Muscle layer of colon (tissue), 2 donors: ENCODE data around the gene SLC26A5.
"Not testable (repeated sequence)": the region's sequence is repeated elsewhere in the genome, so short reads cannot be mapped to it uniquely, and the experiment has no call there.

Source experiments
- H3K27ac ChIP-seq: one replicate; pipeline ENCODE4 v1.7.0; 2013; ENCODE audit warnings: low read depth, mild to moderate bottlenecking, low read length, moderate library complexity
- H3K27me3 ChIP-seq, 2 donors: one replicate each; pipeline ENCODE4 v1.7.0; 2013; ENCODE audit warnings: low read length in 2 of 2, mild to moderate bottlenecking in 2 of 2; ENCODE audit not compliant: insufficient read depth in 2 of 2, control insufficient read depth in 1 of 2
- H3K36me3 ChIP-seq: one replicate; pipeline ENCODE4 v1.7.0; 2013; ENCODE audit warnings: mild to moderate bottlenecking, low read length; ENCODE audit not compliant: insufficient read depth
- H3K4me1 ChIP-seq: one replicate; pipeline ENCODE4 v1.7.0; 2013; ENCODE audit warnings: mild to moderate bottlenecking, low read length; ENCODE audit not compliant: insufficient read depth
- H3K4me3 ChIP-seq, 2 donors: one replicate each; pipeline ENCODE4 v1.7.0; 2013; ENCODE audit warnings: low read length in 2 of 2, low read depth in 1 of 2, mild to moderate bottlenecking in 1 of 2, moderate library complexity in 1 of 2
- H3K9ac ChIP-seq: one replicate; pipeline ENCODE4 v1.7.0; 2013; ENCODE audit warnings: low read length
- H3K9me3 ChIP-seq: one replicate; pipeline ENCODE4 v1.7.0; 2013; ENCODE audit warnings: mild to moderate bottlenecking, low read length
- donor health status: abdominal sarcoma.
- donor health status: Adenocarcinoma of cecum.

Gene SLC26A5

DNA sequence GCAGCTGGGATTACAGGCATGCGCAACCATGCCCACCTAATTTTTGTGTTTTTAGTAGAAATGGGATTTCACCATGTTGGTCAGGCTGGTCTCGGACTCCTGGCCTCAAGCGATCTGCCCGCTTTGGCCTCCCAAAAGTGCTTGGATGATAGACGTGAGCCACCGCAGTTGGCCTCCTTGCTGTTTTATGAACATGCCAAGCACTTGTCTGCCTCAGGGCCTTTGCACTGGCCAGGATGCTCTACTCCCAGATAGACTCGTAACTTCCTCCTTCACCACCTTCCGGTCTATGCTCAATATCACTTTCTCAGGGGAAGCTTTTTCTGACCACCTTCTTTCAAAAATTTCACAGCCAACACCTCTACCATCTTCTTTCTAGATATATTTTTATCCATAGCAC lies 6.3 kb downstream of the SLC26A5 start:
- no peak overlapping the region for H3K4me3 ChIP-seq
- no peaks in the 10 kb centered on the region for H3K9me3 ChIP-seq
- H3K27me3 ChIP-seq, result peaks cover 0 to under 1% of the 10 kb centered on the region in 2 donors
- no peaks in the 10 kb centered on the region for H3K36me3 ChIP-seq
- no peak overlapping the region for H3K9ac ChIP-seq
- no peak overlapping the region for H3K27ac ChIP-seq
- H3K4me1 ChIP-seq, result no peaks in the 10 kb centered on the region

DNA sequence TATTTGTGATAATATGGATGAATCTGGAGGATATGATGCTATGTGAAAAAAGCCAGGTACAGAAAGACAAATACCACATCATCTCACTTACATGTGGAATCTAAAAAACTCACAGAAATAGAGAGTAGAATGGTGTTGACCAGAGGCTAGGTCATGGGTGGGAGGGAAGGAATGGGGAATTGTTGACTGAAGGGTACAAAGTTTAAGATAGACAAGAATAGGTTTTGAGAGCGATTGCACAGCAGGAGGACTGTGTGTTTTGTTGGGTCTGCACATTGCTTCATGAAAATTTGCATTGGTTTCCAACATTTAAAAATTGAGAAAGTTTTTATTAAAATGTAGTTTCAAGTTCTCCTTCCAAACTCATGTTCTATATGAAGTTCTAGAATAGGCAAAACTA lies 8.4 kb downstream of the SLC26A5 start:
- no peaks in the 10 kb centered on the region for H3K27me3 ChIP-seq
- H3K9me3 ChIP-seq, result no peaks in the 10 kb centered on the region
- H3K4me1 ChIP-seq, result no peaks in the 10 kb centered on the region
- no peak overlapping the region for H3K27ac ChIP-seq
- no peaks in the 10 kb centered on the region for H3K36me3 ChIP-seq
- H3K4me3 ChIP-seq, result no peak overlapping the region
- no peak overlapping the region for H3K9ac ChIP-seq

DNA sequence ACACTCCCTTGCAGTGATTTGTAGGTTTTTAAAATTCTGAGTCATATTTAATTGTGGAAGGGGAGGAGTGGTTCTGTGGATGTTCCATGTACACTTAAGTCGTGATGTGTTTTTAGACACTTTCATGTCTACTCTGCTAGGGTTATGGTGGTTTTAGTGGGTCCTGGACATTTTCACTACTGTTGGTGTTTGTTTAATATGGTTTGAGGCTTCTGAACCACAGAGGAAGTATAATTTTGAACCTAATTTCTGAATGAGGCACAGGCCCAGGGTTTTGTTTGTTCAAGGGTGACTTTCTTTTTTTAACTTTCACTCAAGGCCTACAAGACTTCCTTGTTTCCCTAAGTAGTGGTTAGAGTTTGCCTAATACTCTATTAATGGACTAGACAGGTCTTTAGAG lies 13.3 kb downstream of the SLC26A5 start:
- no peak overlapping the region for H3K27ac ChIP-seq
- H3K27me3 ChIP-seq, result no peaks in the 10 kb centered on the region
- no peaks in the 10 kb centered on the region for H3K36me3 ChIP-seq
- H3K9me3 ChIP-seq, result no peaks in the 10 kb centered on the region
- H3K9ac ChIP-seq, result no peak overlapping the region
- no peaks in the 10 kb centered on the region for H3K4me1 ChIP-seq
- H3K4me3 ChIP-seq, result no peak overlapping the region

DNA sequence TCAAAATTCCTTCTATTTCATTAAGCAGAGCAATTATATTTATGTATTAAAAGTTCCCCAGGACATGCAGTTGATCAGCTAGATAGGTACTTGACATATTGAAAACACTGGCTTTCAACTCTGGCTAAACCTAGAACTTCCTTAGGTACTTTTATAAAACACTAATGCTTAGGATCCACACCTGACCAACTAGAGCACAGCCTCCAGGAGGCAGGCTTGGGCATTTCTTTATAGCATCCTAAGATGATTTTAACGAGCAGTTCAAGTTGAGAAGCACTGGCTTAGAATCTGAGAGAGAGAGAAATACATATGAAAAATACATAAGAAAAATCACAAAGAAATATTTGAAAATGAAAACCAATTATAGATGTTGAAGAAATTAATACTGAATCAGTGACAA lies 20.8 kb downstream of the SLC26A5 start:
- no peaks in the 10 kb centered on the region for H3K27me3 ChIP-seq
- no peaks in the 10 kb centered on the region for H3K4me1 ChIP-seq
- H3K9me3 ChIP-seq, result no peaks in the 10 kb centered on the region
- H3K9ac ChIP-seq, result no peak overlapping the region
- no peaks in the 10 kb centered on the region for H3K36me3 ChIP-seq
- no peak overlapping the region for H3K4me3 ChIP-seq
- no peak overlapping the region for H3K27ac ChIP-seq

DNA sequence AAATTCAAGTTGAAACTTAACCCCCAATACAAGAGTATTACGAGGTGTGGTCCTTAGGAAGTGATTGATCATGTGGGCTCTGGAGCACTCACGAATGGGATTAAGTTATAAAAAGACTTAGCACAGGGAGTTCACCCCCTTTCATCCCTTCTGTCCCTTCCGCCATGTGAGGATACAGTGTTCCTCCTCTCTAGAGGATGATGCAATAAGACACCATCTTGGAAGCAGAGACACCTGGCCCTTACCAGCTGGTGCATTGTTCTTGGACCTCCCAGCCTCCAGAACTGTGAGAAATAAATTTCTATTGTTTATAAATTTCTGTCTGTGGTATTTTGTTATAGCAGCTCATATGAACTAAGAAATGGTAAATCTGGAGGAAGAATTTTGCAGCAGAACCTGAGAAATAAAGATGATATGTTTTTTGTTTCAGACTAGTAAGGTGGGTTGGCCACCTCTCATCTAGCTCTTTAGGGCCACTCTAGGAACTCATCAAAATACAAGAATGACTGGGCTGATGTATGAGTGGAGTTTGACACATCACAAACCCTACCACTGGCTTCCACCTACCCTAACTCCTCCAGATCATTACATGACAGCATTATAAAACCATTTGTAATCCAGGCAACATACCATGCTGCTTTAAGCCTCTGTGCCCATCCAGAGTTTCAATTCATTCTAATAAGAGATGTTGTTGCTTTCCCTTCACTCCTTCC lies 22.4 kb downstream of the SLC26A5 start:
- H3K27ac ChIP-seq, result no peak overlapping the region
- H3K36me3 ChIP-seq, result no peaks in the 10 kb centered on the region
- no peaks in the 10 kb centered on the region for H3K9me3 ChIP-seq
- H3K27me3 ChIP-seq, result no peaks in the 10 kb centered on the region
- no peak overlapping the region for H3K4me3 ChIP-seq
- no peaks in the 10 kb centered on the region for H3K4me1 ChIP-seq
- H3K9ac ChIP-seq, result no peak overlapping the region

DNA sequence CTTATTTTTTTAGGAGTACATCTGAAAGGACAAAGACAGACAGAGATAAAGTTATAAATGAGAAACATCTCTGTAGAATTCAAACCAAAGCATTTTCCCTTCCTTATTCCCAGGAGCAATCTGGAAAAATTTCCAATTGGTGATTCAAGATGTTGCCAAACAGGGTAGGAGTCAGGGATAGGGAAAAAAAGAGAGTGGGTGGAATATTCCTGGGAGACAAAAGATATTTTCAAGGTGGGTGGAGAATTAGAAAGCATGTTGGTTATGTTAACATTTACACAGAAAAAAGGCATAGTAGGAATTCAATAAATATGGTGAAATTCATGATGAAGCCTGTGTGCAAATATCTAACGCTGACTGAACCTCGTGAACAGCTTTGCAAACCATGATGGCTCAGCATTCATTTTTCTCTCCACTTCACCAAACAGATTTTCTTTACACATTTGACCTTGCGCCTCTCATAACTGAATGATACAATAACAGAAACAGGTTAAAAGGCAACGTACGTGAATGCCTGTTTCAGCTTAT lies 25.1 kb downstream of the SLC26A5 start:
- Histone ChIP-seq H3K9me3 (no peaks in the 10 kb centered on the region), H3K4me3 (no peak overlapping the region), H3K27me3 (no peaks in the 10 kb centered on the region), H3K36me3 (no peaks in the 10 kb centered on the region), H3K9ac (no peak overlapping the region), H3K4me1 (no peaks in the 10 kb centered on the region), H3K27ac (no peak overlapping the region)

DNA sequence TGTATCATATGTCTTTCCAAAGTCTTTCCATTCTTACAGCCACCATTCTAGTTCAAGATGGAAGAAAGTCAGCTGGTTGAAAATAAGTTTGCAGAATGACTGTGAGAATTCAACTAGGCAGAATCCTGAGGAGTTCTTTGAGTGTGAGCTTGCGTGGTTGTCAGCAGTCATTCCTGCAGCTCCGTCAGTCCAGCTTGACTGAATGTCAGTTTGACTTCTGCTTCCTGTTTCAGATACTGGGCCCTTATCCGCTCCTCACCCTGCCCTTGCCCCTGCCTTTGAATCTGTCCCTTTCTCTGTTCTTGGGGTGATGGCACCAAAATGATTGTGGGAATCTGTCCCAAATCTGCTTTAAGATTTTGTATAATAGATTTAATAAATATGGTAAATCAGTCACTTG lies 27.8 kb downstream of the SLC26A5 start:
- Histone ChIP-seq H3K36me3 (no peaks in the 10 kb centered on the region), H3K4me3 (no peak overlapping the region), H3K9ac (no peak overlapping the region)

DNA sequence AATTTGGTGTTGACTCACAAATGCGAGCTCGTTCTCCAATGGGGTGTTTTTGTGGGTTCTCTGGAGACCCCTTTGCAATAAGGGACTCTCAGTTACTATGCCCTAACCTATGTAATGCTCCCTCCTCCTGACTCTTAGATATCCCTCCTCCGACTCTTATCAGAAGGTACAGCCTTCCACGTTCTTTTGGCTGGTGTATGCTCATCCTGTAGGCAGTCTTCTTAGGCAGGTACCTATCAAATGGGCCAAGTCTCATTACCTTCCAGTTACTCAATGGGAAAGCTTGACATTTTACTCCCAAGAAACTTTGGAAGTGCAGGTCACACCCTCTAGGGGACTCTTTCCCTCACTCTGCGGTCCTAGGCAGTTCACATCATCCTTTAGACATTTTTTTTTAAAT lies 32.6 kb downstream of the SLC26A5 start:
- H3K27me3 ChIP-seq, result no peaks in the 10 kb centered on the region

More for the DNA sequence above, 27.8 kb downstream of the SLC26A5 start:
- Histone ChIP-seq H3K27me3 (no peaks in the 10 kb centered on the region), H3K9me3 (no peaks in the 10 kb centered on the region), H3K4me1 (no peaks in the 10 kb centered on the region), H3K27ac (no peak overlapping the region)

DNA sequence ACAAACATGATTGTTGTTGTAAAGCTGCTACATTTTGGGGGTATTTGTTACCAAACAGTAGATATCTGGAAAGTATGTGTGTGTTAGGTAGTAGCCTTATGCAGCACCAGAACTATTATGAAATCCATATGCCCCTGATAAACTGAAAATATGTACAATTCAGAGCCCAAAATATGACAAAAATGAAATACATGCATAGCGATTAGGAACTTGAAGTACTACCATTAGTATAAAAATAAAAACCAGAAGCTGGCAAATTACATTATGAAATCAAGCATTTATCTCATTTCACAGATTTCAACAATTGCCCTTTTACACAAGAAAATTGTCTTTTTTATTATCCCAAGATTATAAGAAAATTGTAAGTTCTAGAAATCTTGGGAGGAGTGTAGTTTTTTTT lies 33.9 kb downstream of the SLC26A5 start:
- H3K9me3 ChIP-seq, result no peaks in the 10 kb centered on the region
- H3K36me3 ChIP-seq, result no peaks in the 10 kb centered on the region
- H3K4me1 ChIP-seq, result no peaks in the 10 kb centered on the region
- H3K27me3 ChIP-seq, result no peaks in the 10 kb centered on the region
- no peak overlapping the region for H3K4me3 ChIP-seq
- H3K27ac ChIP-seq, result no peak overlapping the region
- H3K9ac ChIP-seq, result no peak overlapping the region

More for the DNA sequence above, 32.6 kb downstream of the SLC26A5 start:
- H3K27ac ChIP-seq, result no peak overlapping the region
- no peaks in the 10 kb centered on the region for H3K36me3 ChIP-seq
- H3K9ac ChIP-seq, result no peak overlapping the region
- no peaks in the 10 kb centered on the region for H3K9me3 ChIP-seq
- H3K4me3 ChIP-seq, result no peak overlapping the region
- no peaks in the 10 kb centered on the region for H3K4me1 ChIP-seq

DNA sequence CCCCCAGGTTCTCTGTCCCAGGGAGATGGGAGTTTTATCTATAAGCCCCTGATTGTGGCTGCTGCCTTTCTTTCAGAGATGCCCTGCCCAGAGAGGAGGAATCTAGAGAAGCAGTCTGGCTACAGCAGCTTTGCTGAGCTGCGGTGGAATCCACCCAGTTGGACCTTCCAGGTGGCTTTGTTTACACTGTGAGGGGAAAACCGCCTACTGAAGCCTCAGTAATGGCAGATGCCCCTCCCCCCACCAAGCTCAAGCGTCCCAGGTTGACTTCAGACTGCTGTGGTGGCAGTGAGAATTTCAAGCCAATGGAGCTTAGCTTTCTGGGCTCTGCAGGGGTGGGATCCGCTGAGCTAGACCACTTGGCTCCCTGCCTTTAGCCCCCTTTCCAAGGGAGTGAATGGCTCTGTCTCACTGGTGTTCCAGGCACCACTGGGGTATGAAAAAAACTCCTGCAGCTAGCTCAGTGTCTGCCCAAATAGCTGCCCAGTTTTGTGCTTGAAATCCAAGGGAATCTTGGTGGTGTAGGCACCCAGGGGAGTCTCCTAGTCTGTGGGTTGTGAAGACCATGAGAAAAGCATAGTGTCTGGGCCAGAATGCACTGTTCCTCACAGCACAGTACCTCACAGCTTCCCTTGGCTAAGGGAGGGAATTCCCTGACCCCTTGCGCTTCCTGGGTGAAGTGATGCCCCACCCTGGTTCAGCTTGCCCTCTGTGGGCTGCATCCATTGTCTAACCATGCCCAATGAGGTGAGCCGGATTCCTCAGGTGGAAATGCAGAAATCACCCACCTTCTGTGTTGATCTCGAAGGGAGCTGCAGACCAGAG lies 40.0 kb downstream of the SLC26A5 start:
- H3K9me3 ChIP-seq, H3K4me3 ChIP-seq, H3K27me3 ChIP-seq, H3K27ac ChIP-seq, H3K36me3 ChIP-seq, H3K4me1 ChIP-seq, H3K9ac ChIP-seq: not testable (repeated sequence)

DNA sequence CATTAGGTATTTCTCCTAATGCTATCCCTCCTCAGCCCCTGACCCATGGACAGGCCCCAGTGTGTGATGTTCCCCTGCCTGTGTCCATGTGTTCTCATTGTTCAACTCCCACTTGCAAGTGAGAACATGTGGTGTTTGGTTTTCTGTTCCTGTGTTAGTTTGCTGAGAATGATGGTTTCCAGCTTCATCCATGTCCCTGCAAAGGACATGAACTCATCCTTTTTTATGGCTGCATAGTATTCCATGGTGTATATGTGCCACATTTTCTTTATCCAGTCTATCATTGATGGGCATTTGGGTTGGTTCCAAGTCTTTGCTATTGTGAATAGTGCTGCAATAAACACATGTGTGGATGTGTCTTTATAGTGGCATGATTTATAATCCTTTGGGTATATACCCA lies 46.3 kb downstream of the SLC26A5 start:
- H3K4me1 ChIP-seq, H3K9ac ChIP-seq, H3K36me3 ChIP-seq, H3K27me3 ChIP-seq, H3K4me3 ChIP-seq, H3K9me3 ChIP-seq, H3K27ac ChIP-seq: not testable (repeated sequence)
